Measurements from ENCODE around the gene HMOX2. TPM values are rescaled to one million over a fixed set of nuclear protein-coding genes. Genes with fewer than 3 reads are reported as not detected.
A peak's percentile ranks its signal among the peaks of the same experiment; 100 is the strongest.

HMOX2 gene
- total and polyA plus RNA-seq, 2 donors from 2014 or later = 56.4 to 116 TPM

- H3K9ac ChIP-seq (ENCODE audit: low read length in 3 of 3) = no peak overlapping the region
- DNase-seq = no peak
- intact Hi-C loops (cut with DNase I) = no loop called here
- peaks cover 0 to 31% (median 15%) of the 10 kb centered on the region in 3 donors for H3K4me1 ChIP-seq (ENCODE audit: control insufficient read depth in 2 of 3, insufficient read depth in 2 of 3, low read depth in 1 of 3, low read length in 3 of 3)
- no peak overlapping the region for H3K4me3 ChIP-seq (ENCODE audit: low read length in 3 of 3)
- peaks cover 0 to 51% (median 28%) of the 10 kb centered on the region in 3 donors for H3K36me3 ChIP-seq (ENCODE audit: control insufficient read depth in 2 of 3, insufficient read depth in 3 of 3, low read length in 3 of 3)
- no peaks in the 10 kb centered on the region for H3K9me3 ChIP-seq (ENCODE audit: control insufficient read depth in 2 of 3, insufficient read depth in 1 of 3, low read length in 3 of 3)
- no peaks in the 10 kb centered on the region for H3K27me3 ChIP-seq (ENCODE audit: control insufficient read depth, insufficient read depth, low read length)
- TF ChIP-seq CTCF (IDR thresholded peaks at IDR 0.05; ENCODE audit: borderline replicate concordance, extremely low read depth, insufficient read depth) = no peak
- H3K27ac ChIP-seq (ENCODE audit: low read depth in 2 of 2, low read length in 2 of 2) = no peak overlapping the region
- no peak for FAIRE-seq
These were observed 33.9 kb downstream of the HMOX2 start for GRCh38 chr16:4510131-4510530.

GRCh38 chr16:4510747-4511426 lies 34.7 kb downstream of the HMOX2 start:
- intact Hi-C loops (cut with DNase I) = no loop called here
- peaks cover 0 to 51% (median 28%) of the 10 kb centered on the region in 3 donors for H3K36me3 ChIP-seq (ENCODE audit: control insufficient read depth in 2 of 3, insufficient read depth in 3 of 3, low read length in 3 of 3)
- peak overlapping the region in 1 of 2 donors; percentile 29 for H3K27ac ChIP-seq (ENCODE audit: low read depth in 2 of 2, low read length in 2 of 2)
- no peaks in the 10 kb centered on the region for H3K9me3 ChIP-seq (ENCODE audit: control insufficient read depth in 2 of 3, insufficient read depth in 1 of 3, low read length in 3 of 3)
- H3K4me1 ChIP-seq (ENCODE audit: control insufficient read depth in 2 of 3, insufficient read depth in 2 of 3, low read depth in 1 of 3, low read length in 3 of 3) = peaks cover 0 to 31% (median 22%) of the 10 kb centered on the region in 3 donors
- no peak overlapping the region for H3K9ac ChIP-seq (ENCODE audit: low read length in 3 of 3)
- TF ChIP-seq CTCF (IDR thresholded peaks at IDR 0.05; ENCODE audit: borderline replicate concordance, extremely low read depth, insufficient read depth) = no peak
- no peak for FAIRE-seq
- H3K27me3 ChIP-seq (ENCODE audit: control insufficient read depth, insufficient read depth, low read length) = no peaks in the 10 kb centered on the region
- no peak overlapping the region for H3K4me3 ChIP-seq (ENCODE audit: low read length in 3 of 3)
- peak in 1 of 5 donors; percentile 38 for DNase-seq

- peak overlapping the region in 1 of 2 donors; percentile 22 for H3K27ac ChIP-seq (ENCODE audit: low read depth in 2 of 2, low read length in 2 of 2)
- TF ChIP-seq CTCF (IDR thresholded peaks at IDR 0.05; ENCODE audit: borderline replicate concordance, extremely low read depth, insufficient read depth) = peak; percentile 58
- no peak overlapping the region for H3K9ac ChIP-seq (ENCODE audit: low read length in 3 of 3)
- no peaks in the 10 kb centered on the region for H3K27me3 ChIP-seq (ENCODE audit: control insufficient read depth, insufficient read depth, low read length)
- H3K4me3 ChIP-seq (ENCODE audit: low read length in 3 of 3) = no peak overlapping the region
- FAIRE-seq = no peak
- DNase-seq = peak in 4 of 5 donors; percentile 60 to 78 (median 72)
- intact Hi-C loops (cut with DNase I) = no loop called here
- H3K36me3 ChIP-seq (ENCODE audit: control insufficient read depth in 2 of 3, insufficient read depth in 3 of 3, low read length in 3 of 3) = peaks cover 0 to 51% (median 28%) of the 10 kb centered on the region in 3 donors
- H3K4me1 ChIP-seq (ENCODE audit: control insufficient read depth in 2 of 3, insufficient read depth in 2 of 3, low read depth in 1 of 3, low read length in 3 of 3) = peaks cover 0 to 28% (median 25%) of the 10 kb centered on the region in 3 donors
- H3K9me3 ChIP-seq (ENCODE audit: control insufficient read depth in 2 of 3, insufficient read depth in 1 of 3, low read length in 3 of 3) = no peaks in the 10 kb centered on the region
These were observed 35.4 kb downstream of the HMOX2 start for GRCh38 chr16:4511441-4512082.

All from kidney (tissue), 14 donors.